Mesodermal cell (in vitro differentiated cells): ENCODE data around the gene TRMT10A.

Experiments used
- H3K27ac ChIP-seq: 2 replicates; pipeline ENCODE4 v1.7.0; 2013; ENCODE audit warnings: mild to moderate bottlenecking, low read depth, low read length, moderate library complexity; ENCODE audit not compliant: severe bottlenecking
- H3K36me3 ChIP-seq: 2 replicates; pipeline ENCODE4 v1.7.1; 2013; ENCODE audit warnings: mild to moderate bottlenecking, low read length, moderate library complexity; ENCODE audit not compliant: control insufficient read depth, insufficient read depth
- H3K4me1 ChIP-seq: one replicate; pipeline ENCODE4 v1.7.1; 2013; ENCODE audit warnings: mild to moderate bottlenecking, low read length; ENCODE audit not compliant: insufficient read depth, control insufficient read depth, poor library complexity, severe bottlenecking
- H3K4me3 ChIP-seq: 2 replicates; pipeline ENCODE4 v1.7.0; 2013; ENCODE audit warnings: low read length, control low read depth, mild to moderate bottlenecking; ENCODE audit not compliant: insufficient read depth, poor library complexity, severe bottlenecking; ENCODE audit errors: extremely low read depth
- H3K9me3 ChIP-seq: 2 replicates; pipeline ENCODE4 v1.7.1; 2013; ENCODE audit warnings: mild to moderate bottlenecking, low read length, moderate library complexity; ENCODE audit not compliant: control insufficient read depth
- WGBS, 2 experiments: methylation state at CpG; one replicate each; pipeline ENCODE4 v1.1.5; 2013; ENCODE audit warnings: missing lambda C conversion rate in 2 of 2; ENCODE audit not compliant: insufficient coverage in 2 of 2; 5-methylcytosine and 5-hydroxymethylcytosine counted together

TRMT10A gene

GRCh38 chr4:99587309-99587708 is 23.5 kb upstream of the TRMT10A start:
- Histone ChIP-seq H3K36me3 (no peaks in the 10 kb centered on the region), H3K4me1 (no peaks in the 10 kb centered on the region), H3K27ac (no peak overlapping the region), H3K9me3 (no peaks in the 10 kb centered on the region), H3K4me3 (no peak overlapping the region)

GRCh38 chr4:99586797-99587196 is 23.0 kb upstream of the TRMT10A start:
- H3K27ac ChIP-seq: no peak overlapping the region

GRCh38 chr4:99586322-99586721 is 22.5 kb upstream of the TRMT10A start:
- H3K9me3 ChIP-seq: no peaks in the 10 kb centered on the region
- H3K4me3 ChIP-seq: no peak overlapping the region
- H3K4me1 ChIP-seq: no peaks in the 10 kb centered on the region
- 79% methylated on average over 2 of the region's 2 CpGs; no CpG with 5 or more reads in 1 of the 2 experiments for WGBS, 2 experiments
- H3K27ac ChIP-seq: no peak overlapping the region
- H3K36me3 ChIP-seq: no peaks in the 10 kb centered on the region

More at GRCh38 chr4:99586797-99587196, 23.0 kb upstream of the TRMT10A start:
- no peaks in the 10 kb centered on the region for H3K4me1 ChIP-seq
- H3K4me3 ChIP-seq: no peak overlapping the region
- no CpG with 5 or more reads among the region's 1 CpG for WGBS, 2 experiments
- H3K36me3 ChIP-seq: no peaks in the 10 kb centered on the region
- no peaks in the 10 kb centered on the region for H3K9me3 ChIP-seq

GRCh38 chr4:99585516-99585915 is 21.7 kb upstream of the TRMT10A start:
- Histone ChIP-seq H3K9me3 (no peaks in the 10 kb centered on the region), H3K27ac (no peak overlapping the region), H3K4me1 (no peaks in the 10 kb centered on the region), H3K4me3 (no peak overlapping the region), H3K36me3 (no peaks in the 10 kb centered on the region)
- no CpG with 5 or more reads among the region's 1 CpG for WGBS, 2 experiments

- no peak overlapping the region for H3K4me3 ChIP-seq
- H3K9me3 ChIP-seq: no peaks in the 10 kb centered on the region
- H3K27ac ChIP-seq: no peak overlapping the region
- H3K36me3 ChIP-seq: no peaks in the 10 kb centered on the region
- H3K4me1 ChIP-seq: no peaks in the 10 kb centered on the region
- 83% methylated on average over 2 of the region's 2 CpGs; no CpG with 5 or more reads in 1 of the 2 experiments for WGBS, 2 experiments
Observed at GRCh38 chr4:99578714-99579113, 14.9 kb upstream of the TRMT10A start.

GRCh38 chr4:99574530-99575324 is 10.9 kb upstream of the TRMT10A start, which contains the start of gene MTTP:
Gene MTTP (plus strand): TSS chr4:99574824. CDS start chr4:99574910, 86 bp downstream.
- Histone ChIP-seq H3K4me1 (no peaks in the 10 kb centered on the region), H3K9me3 (no peaks in the 10 kb centered on the region), H3K36me3 (no peaks in the 10 kb centered on the region), H3K4me3 (no peak within 1 kb of the TSS), H3K27ac (no peak within 1 kb of the TSS)
- 78 to 88% methylated on average over 1 of the region's 3 CpGs for WGBS, 2 experiments

- Histone ChIP-seq H3K4me3 (no peak overlapping the region), H3K27ac (no peak overlapping the region), H3K9me3 (no peaks in the 10 kb centered on the region), H3K36me3 (no peaks in the 10 kb centered on the region), H3K4me1 (no peaks in the 10 kb centered on the region)
- WGBS, 2 experiments: no CpG with 5 or more reads among the region's 1 CpG
Observed at GRCh38 chr4:99573735-99574368, 10.0 kb upstream of the TRMT10A start.

GRCh38 chr4:99572527-99573240 is 8.8 kb upstream of the TRMT10A start:
- H3K9me3 ChIP-seq: no peaks in the 10 kb centered on the region
- no peak overlapping the region for H3K27ac ChIP-seq
- H3K4me1 ChIP-seq: no peaks in the 10 kb centered on the region
- H3K4me3 ChIP-seq: no peak overlapping the region
- no peaks in the 10 kb centered on the region for H3K36me3 ChIP-seq
- WGBS, 2 experiments: 80 to 89% methylated on average over 3 of the region's 6 CpGs

- Histone ChIP-seq H3K4me3 (no peak overlapping the region), H3K36me3 (no peaks in the 10 kb centered on the region), H3K9me3 (no peaks in the 10 kb centered on the region), H3K4me1 (no peaks in the 10 kb centered on the region), H3K27ac (no peak overlapping the region)
- WGBS, 2 experiments: no CpG with 5 or more reads among the region's 1 CpG
Observed at GRCh38 chr4:99571883-99572282, 8.0 kb upstream of the TRMT10A start.

- Histone ChIP-seq H3K4me1 (no peaks in the 10 kb centered on the region), H3K36me3 (no peaks in the 10 kb centered on the region), H3K9me3 (no peaks in the 10 kb centered on the region), H3K27ac (no peak overlapping the region), H3K4me3 (no peak overlapping the region)
Observed at GRCh38 chr4:99564921-99565320, 1.1 kb upstream of the TRMT10A start.
